Left lung (tissue), 10 donors: ENCODE results near the gene NCAM2. TPM values are rescaled to one million over a fixed set of nuclear protein-coding genes. Genes with fewer than 3 reads are reported as not detected.

Experiments used
- ATAC-seq: fragments of 200-7000 bp; cut with Tn5 transposase; one replicate; pipeline ENCODE4 v1.9.1; 2020; ENCODE audit warnings: moderate library complexity
- DNase-seq, 4 donors: peaks; one replicate each; pipeline ENCODE4 v3.0.0-alpha.2; 2013 to 2020
- H3K27ac ChIP-seq, 2 donors: fragments of 200-600 bp; sonication (generic) in 1 of 2; one replicate each; pipeline versions ENCODE4 v1.5.0 to v1.8.0; 2020 to 2021
- H3K27me3 ChIP-seq, 2 donors: fragments of 200-600 bp; sonication (generic) in 1 of 2; one replicate each; pipeline versions ENCODE4 v1.5.0 to v1.8.0; 2020 to 2021
- H3K36me3 ChIP-seq, 2 donors: fragments of 200-600 bp; sonication (generic) in 1 of 2; one replicate each; pipeline versions ENCODE4 v1.5.0 to v1.8.0; 2020 to 2021
- H3K4me1 ChIP-seq, 2 donors: fragments of 200-600 bp; one replicate each; pipeline ENCODE4 v1.8.0; 2021
- H3K4me3 ChIP-seq, 2 donors: fragments of 200-600 bp; sonication (generic) in 1 of 2; one replicate each; pipeline versions ENCODE4 v1.5.0 to v1.8.0; 2020 to 2021; ENCODE audit warnings: mild to moderate bottlenecking in 1 of 2
- H3K9me3 ChIP-seq, 2 donors: fragments of 200-600 bp; sonication (generic) in 1 of 2; one replicate each; pipeline versions ENCODE4 v1.5.0 to v1.8.0; 2020 to 2021
- intact Hi-C, 2 donors: fragments of 100-400 bp; cut with DNase I; formaldehyde crosslinking; loops; one replicate each; pipeline versions ENCODE4 v1.11.2 to v1.14.2; 2022
- polyA plus RNA-seq, 6 donors: library from polyadenylated mRNA; unstranded; fragments of 120-200 nt; gene quantifications; one replicate each; pipeline ENCODE4 v1.2.1, GENCODE V29; 2013; ENCODE audit not compliant: insufficient read length in 6 of 6
- total RNA-seq, 2 donors: library from RNA; stranded (reverse); fragmentation: NEBNext Ultra II Directional; extraction: Animal tissue kit (Norgen Biotek cat#: 25700); gene quantifications; one replicate each; pipeline ENCODE4 v1.2.1, GENCODE V29; 2021
- TF ChIP-seq, protein P1 (sequence below), 2 donors: fragments of 200-600 bp; sonication (generic) in 1 of 2; IDR thresholded peaks; one replicate each; pipeline versions ENCODE4 v1.5.0 to v1.8.0; 2021; ENCODE audit warnings: antibody characterized with exemption in 2 of 2
- donor health status: DM: no; HTN: yes; CAD: no.
- donor health status: DM: no; HTN: no; CAD: no.

NCAM2 gene
- total and polyA plus RNA-seq, 8 donors: 3.3 to 30.4 (median 4.6) TPM

GRCh38 chr21:21464684-21465083 lies 466.5 kb downstream of the NCAM2 start:
- H3K4me3 ChIP-seq: no peak overlapping the region

GRCh38 chr21:21466752-21467151 lies 468.5 kb downstream of the NCAM2 start:
- intact Hi-C loops: no loop called here
- TF ChIP-seq, protein P1, sequence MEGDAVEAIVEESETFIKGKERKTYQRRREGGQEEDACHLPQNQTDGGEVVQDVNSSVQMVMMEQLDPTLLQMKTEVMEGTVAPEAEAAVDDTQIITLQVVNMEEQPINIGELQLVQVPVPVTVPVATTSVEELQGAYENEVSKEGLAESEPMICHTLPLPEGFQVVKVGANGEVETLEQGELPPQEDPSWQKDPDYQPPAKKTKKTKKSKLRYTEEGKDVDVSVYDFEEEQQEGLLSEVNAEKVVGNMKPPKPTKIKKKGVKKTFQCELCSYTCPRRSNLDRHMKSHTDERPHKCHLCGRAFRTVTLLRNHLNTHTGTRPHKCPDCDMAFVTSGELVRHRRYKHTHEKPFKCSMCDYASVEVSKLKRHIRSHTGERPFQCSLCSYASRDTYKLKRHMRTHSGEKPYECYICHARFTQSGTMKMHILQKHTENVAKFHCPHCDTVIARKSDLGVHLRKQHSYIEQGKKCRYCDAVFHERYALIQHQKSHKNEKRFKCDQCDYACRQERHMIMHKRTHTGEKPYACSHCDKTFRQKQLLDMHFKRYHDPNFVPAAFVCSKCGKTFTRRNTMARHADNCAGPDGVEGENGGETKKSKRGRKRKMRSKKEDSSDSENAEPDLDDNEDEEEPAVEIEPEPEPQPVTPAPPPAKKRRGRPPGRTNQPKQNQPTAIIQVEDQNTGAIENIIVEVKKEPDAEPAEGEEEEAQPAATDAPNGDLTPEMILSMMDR (IDR thresholded peaks at IDR 0.05): no peak
- no peak overlapping the region for H3K4me3 ChIP-seq
- no peaks in the 10 kb centered on the region for H3K36me3 ChIP-seq
- no peaks in the 10 kb centered on the region for H3K27me3 ChIP-seq
- no peaks in the 10 kb centered on the region for H3K9me3 ChIP-seq
- no peak for ATAC-seq
- H3K27ac ChIP-seq: no peak overlapping the region
- no peaks in the 10 kb centered on the region for H3K4me1 ChIP-seq
- DNase-seq: no peak

More at GRCh38 chr21:21464684-21465083, 466.5 kb downstream of the NCAM2 start:
- H3K4me1 ChIP-seq: no peaks in the 10 kb centered on the region
- H3K27me3 ChIP-seq: no peaks in the 10 kb centered on the region
- intact Hi-C loops: no loop called here
- no peaks in the 10 kb centered on the region for H3K36me3 ChIP-seq
- TF ChIP-seq, protein P1 (IDR thresholded peaks at IDR 0.05): no peak
- no peak for DNase-seq
- H3K9me3 ChIP-seq: no peaks in the 10 kb centered on the region
- H3K27ac ChIP-seq: no peak overlapping the region
- no peak for ATAC-seq

- TF ChIP-seq, protein P1 (IDR thresholded peaks at IDR 0.05): no peak
- no peak for ATAC-seq
- Histone ChIP-seq H3K4me1 (no peaks in the 10 kb centered on the region), H3K27me3 (no peaks in the 10 kb centered on the region), H3K4me3 (no peak overlapping the region), H3K27ac (no peak overlapping the region), H3K9me3 (no peaks in the 10 kb centered on the region), H3K36me3 (no peaks in the 10 kb centered on the region)
- intact Hi-C loops: no loop called here
- no peak for DNase-seq
Observed at GRCh38 chr21:21468003-21468402, 469.8 kb downstream of the NCAM2 start.

DNA sequence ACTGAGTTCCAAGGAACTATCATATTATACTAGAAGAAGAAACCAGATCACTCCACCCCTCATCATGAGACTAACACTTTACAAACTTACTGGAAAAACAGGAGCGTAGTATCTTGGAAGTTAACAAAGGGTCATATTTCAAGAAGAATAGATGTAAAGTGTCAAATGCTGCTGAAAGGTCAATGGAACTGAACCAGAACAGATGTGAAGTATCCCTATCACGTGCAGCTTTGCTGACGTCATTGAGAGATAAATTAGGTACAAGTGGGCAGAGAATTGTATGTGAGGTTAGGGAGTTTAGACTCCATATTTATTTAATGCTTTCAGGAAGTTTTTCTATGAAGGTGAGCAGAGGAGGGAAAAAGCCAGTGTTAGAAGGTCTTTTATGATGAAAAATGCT lies 483.0 kb downstream of the NCAM2 start:
- no peaks in the 10 kb centered on the region for H3K9me3 ChIP-seq
- H3K4me1 ChIP-seq: no peaks in the 10 kb centered on the region
- no peak for DNase-seq
- H3K4me3 ChIP-seq: no peak overlapping the region
- H3K36me3 ChIP-seq: no peaks in the 10 kb centered on the region
- H3K27ac ChIP-seq: no peak overlapping the region
- no peaks in the 10 kb centered on the region for H3K27me3 ChIP-seq
- ATAC-seq: no peak
- intact Hi-C loops: no loop called here
- TF ChIP-seq, protein P1 (IDR thresholded peaks at IDR 0.05): no peak

- intact Hi-C loops: no loop called here
- Histone ChIP-seq H3K27me3 (no peaks in the 10 kb centered on the region), H3K27ac (no peak overlapping the region), H3K9me3 (peaks cover 0 to 4% of the 10 kb centered on the region in 2 donors), H3K36me3 (no peaks in the 10 kb centered on the region), H3K4me1 (no peaks in the 10 kb centered on the region), H3K4me3 (no peak overlapping the region)
- ATAC-seq (no peak), DNase-seq (no peak)
- TF ChIP-seq, protein P1 (IDR thresholded peaks at IDR 0.05): no peak
Observed at GRCh38 chr21:21508859-21509258, 510.6 kb downstream of the NCAM2 start.
